Natural killer cell (primary cell): ENCODE results near the gene ZNF286A. TPM values are rescaled to one million over a fixed set of nuclear protein-coding genes. Genes with fewer than 3 reads are reported as not detected.
A peak's percentile ranks its signal among the peaks of the same experiment; 100 is the strongest.
"Not testable (repeated sequence)": the region's sequence is repeated elsewhere in the genome, so short reads cannot be mapped to it uniquely, and the experiment has no call there.

Experiments used
- ATAC-seq, 3 donors: fragments of 150-1000 bp in 2 of 3; fragments of 200-7000 bp in 1 of 3; cut with Tn5 transposase; 1 replicate in 1 of 3; 2 replicates in 2 of 3; pipeline ENCODE4 v1.10.0; 2021; ENCODE audit warnings: mild to moderate bottlenecking in 2 of 3, moderate library complexity in 2 of 3
- DNase-seq, 2 donors: peaks; one replicate each; pipeline versions ENCODE4 v3.0.0 to v3.0.0-alpha.2; 2013 to 2021; ENCODE audit warnings: mixed read lengths in 1 of 2
- H3K27ac ChIP-seq: one replicate; pipeline ENCODE4 v1.5.1; 2013; ENCODE audit warnings: mild to moderate bottlenecking, low read length
- H3K27me3 ChIP-seq: one replicate; pipeline ENCODE4 v1.6.1; 2013; ENCODE audit warnings: low read length; ENCODE audit not compliant: control insufficient read depth, insufficient read depth
- H3K36me3 ChIP-seq: one replicate; pipeline ENCODE4 v1.6.1; 2013; ENCODE audit warnings: low read length; ENCODE audit not compliant: control insufficient read depth, insufficient read depth
- H3K4me1 ChIP-seq: one replicate; pipeline ENCODE4 v1.6.1; 2013; ENCODE audit warnings: low read length; ENCODE audit not compliant: control insufficient read depth, insufficient read depth
- H3K4me3 ChIP-seq: one replicate; pipeline ENCODE4 v1.5.1; 2013; ENCODE audit warnings: low read length
- H3K9me3 ChIP-seq: one replicate; pipeline ENCODE4 v1.6.1; 2013; ENCODE audit warnings: low read length; ENCODE audit not compliant: control insufficient read depth, insufficient read depth
- H3K27ac Mint-ChIP-seq, 2 donors: one replicate each; pipeline ENCODE4 v1.8.0; 2022; ENCODE audit warnings: mild to moderate bottlenecking in 2 of 2, mixed read lengths in 2 of 2, moderate library complexity in 1 of 2
- H3K27me3 Mint-ChIP-seq, 2 donors: one replicate each; pipeline ENCODE4 v1.8.0; 2022; ENCODE audit warnings: low read depth in 2 of 2, mixed read lengths in 2 of 2
- H3K36me3 Mint-ChIP-seq: one replicate; pipeline ENCODE4 v1.8.0; 2022; ENCODE audit warnings: mixed read lengths
- H3K4me1 Mint-ChIP-seq, 2 donors: one replicate each; pipeline ENCODE4 v1.8.0; 2022; ENCODE audit warnings: mixed read lengths in 2 of 2
- H3K4me3 Mint-ChIP-seq: one replicate; pipeline ENCODE4 v1.8.0; 2022; ENCODE audit warnings: mild to moderate bottlenecking, moderate library complexity, mixed read lengths
- H3K9me3 Mint-ChIP-seq, 2 donors: one replicate each; pipeline ENCODE4 v1.8.0; 2022; ENCODE audit warnings: mixed read lengths in 2 of 2
- WGBS: methylation state at CpG from one replicate; pipeline ENCODE4 v1.1.7; 2013; ENCODE audit warnings: missing lambda C conversion rate; ENCODE audit not compliant: insufficient coverage; 5-methylcytosine and 5-hydroxymethylcytosine counted together
- intact Hi-C: fragments of 100-400 bp; cut with micrococcal nuclease; formaldehyde crosslinking; loops from one replicate; pipeline ENCODE4 v1.14.2; 2022
- total RNA-seq, 4 donors: library from RNA; stranded (reverse); fragments of 120-200 nt in 1 of 4; gene quantifications; one replicate each; pipeline versions ENCODE4 v1.2.3 to v1.2.4, GENCODE V29; 2013 to 2022

The ZNF286A gene
- total RNA-seq, 3 donors from 2014 or later (not counting 1 experiment from before 2014, with no cell fraction given), result 14.9 to 20.8 (median 18.8) TPM

DNA sequence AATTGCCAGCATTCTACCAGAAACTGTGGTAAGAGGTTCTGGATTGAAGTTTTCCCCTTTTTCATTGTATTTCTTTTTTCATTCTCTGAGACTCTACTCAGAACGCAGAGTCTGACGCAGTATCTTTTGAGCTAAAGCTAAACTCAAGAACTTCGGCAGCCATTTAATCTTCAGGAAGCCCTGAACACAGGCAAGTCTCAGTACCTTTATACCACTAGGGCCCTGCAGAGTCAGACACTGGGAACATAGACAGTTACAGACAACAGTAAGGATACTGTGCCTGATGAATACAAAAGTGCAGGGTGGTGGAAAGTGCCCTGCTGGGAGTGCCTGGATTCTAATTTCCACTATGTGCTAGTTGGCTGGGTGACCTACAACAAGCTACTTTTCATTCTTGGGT lies 16.4 kb upstream of the ZNF286A start:
- H3K27me3 Mint-ChIP-seq, result not testable (repeated sequence)

DNA sequence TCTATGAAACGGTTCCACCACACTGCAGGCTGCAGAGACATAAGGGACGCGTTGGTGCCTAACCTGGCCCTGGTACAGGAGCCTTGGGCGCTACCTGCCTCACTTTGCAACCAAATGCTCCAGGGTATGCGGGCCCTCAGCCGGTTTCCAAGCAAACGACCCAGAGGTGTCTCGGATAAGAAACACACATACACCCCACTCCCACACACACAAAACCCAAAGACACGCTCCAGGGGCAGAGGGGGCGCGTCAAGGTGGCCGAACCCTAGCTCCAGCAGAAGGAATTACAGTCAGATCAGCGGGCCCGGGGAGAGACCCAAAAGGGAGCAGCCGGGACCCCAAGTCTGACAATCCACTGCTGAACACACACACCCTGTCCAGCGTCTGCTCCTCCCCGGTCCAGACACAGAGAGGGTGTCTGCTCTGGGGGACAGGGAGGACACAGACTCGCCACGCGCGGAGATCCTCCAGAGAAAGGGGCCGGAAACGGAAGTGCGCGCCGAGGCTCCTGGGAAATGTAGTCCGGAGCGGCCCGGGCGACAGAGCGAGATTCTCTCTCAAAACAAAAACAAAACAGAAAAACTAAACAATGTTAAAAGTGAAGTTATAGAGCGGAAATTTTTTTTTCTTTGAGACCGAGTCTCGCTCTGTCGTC lies 15.6 kb upstream of the ZNF286A start, which contains the start of gene TRIM16:
TRIM16 (minus strand) TSS at position 488 of the 655 bp plus-strand sequence. CDS start 32,702 bp downstream, outside the sequence.
- H3K9me3 Mint-ChIP-seq, H3K4me1 ChIP-seq, H3K27me3 Mint-ChIP-seq, H3K36me3 ChIP-seq, H3K27me3 ChIP-seq, H3K36me3 Mint-ChIP-seq, H3K9me3 ChIP-seq: not testable (repeated sequence)
- H3K27ac ChIP-seq, result peak within 1 kb of the TSS; percentile 61
- Mint-ChIP-seq H3K4me3 (peak within 1 kb of the TSS; percentile 95), H3K27ac (peak within 1 kb of the TSS; percentile 87 to 89), H3K4me1 (peaks cover 10 to 18% of the 10 kb centered on the region in 2 donors)
- intact Hi-C loops, result loop anchor here (2.0 kb wide), 1 partner anchor 15 kb away; the partner anchor contains the start of gene ZNF286A
- WGBS, result 2% methylated on average over 16 of the region's 35 CpGs
- peak; percentile 75 to 86 for DNase-seq
- ATAC-seq, result peak; percentile 93 to 99 (median 99)
- peak within 1 kb of the TSS; percentile 63 for H3K4me3 ChIP-seq

More for the DNA sequence above, 16.4 kb upstream of the ZNF286A start:
- H3K27ac Mint-ChIP-seq, H3K9me3 ChIP-seq, intact Hi-C loops, H3K36me3 ChIP-seq, H3K27ac ChIP-seq, ATAC-seq, H3K4me1 ChIP-seq, H3K27me3 ChIP-seq, H3K9me3 Mint-ChIP-seq, H3K4me3 ChIP-seq, H3K36me3 Mint-ChIP-seq: not testable (repeated sequence)
- DNase-seq, result peak in 1 of 2 donors; percentile 20
- peak overlapping the region; percentile 95 for H3K4me3 Mint-ChIP-seq
- peaks cover 10 to 18% of the 10 kb centered on the region in 2 donors for H3K4me1 Mint-ChIP-seq
- WGBS, result 97% methylated on average over 3 of the region's 3 CpGs

GRCh38 chr17:15687494-15687893 lies 12.1 kb upstream of the ZNF286A start:
- H3K27me3 ChIP-seq, H3K4me3 Mint-ChIP-seq, H3K36me3 ChIP-seq, DNase-seq, H3K9me3 Mint-ChIP-seq, H3K27ac Mint-ChIP-seq, H3K4me1 ChIP-seq, H3K36me3 Mint-ChIP-seq, H3K9me3 ChIP-seq, ATAC-seq, intact Hi-C loops, H3K4me3 ChIP-seq, H3K27me3 Mint-ChIP-seq, H3K27ac ChIP-seq: not testable (repeated sequence)
- peaks cover 10 to 18% of the 10 kb centered on the region in 2 donors for H3K4me1 Mint-ChIP-seq
- WGBS, result no CpG with 5 or more reads among the region's 1 CpG

DNA sequence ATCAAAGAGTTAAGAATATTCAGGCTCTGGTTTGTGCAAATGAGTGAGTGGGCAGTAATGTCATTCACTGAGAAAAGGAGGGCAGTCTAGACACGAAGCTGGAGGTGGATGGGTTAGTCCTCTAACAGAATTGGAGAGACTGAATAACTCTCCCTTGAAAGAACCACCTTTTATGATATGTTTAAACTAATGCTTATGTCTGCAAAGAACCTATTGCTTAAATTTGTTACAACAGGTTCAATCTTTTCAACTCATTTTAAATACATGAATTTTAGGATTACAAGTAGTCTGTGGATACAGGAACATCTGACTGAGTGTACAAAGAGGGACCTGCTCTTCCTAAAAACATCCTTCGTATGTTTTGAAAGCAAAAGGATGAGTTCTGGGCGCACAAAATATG lies 585 bp upstream of the ZNF286A start:
- Mint-ChIP-seq H3K4me1 (peaks cover 10 to 11% of the 10 kb centered on the region in 2 donors), H3K27ac (peak overlapping the region; percentile 93 to 94), H3K4me3 (peak overlapping the region; percentile 99)
- not testable (repeated sequence) for H3K27me3 Mint-ChIP-seq, H3K4me1 ChIP-seq, ATAC-seq, H3K9me3 ChIP-seq, H3K36me3 Mint-ChIP-seq, H3K27me3 ChIP-seq, H3K36me3 ChIP-seq, H3K9me3 Mint-ChIP-seq
- WGBS, result no CpG with 5 or more reads among the region's 3 CpGs
- H3K27ac ChIP-seq, result peak overlapping the region; percentile 74
- peak overlapping the region; percentile 55 for H3K4me3 ChIP-seq
- peak in 1 of 2 donors; percentile 21 for DNase-seq
- intact Hi-C loops, result loop anchor here (2.0 kb wide), 1 partner anchor 14 kb away; the partner anchor contains the start of gene TRIM16

GRCh38 chr17:15699937-15700336 lies 385 bp downstream of the ZNF286A start:
- 0% methylated on average over 7 of the region's 21 CpGs for whole genome bisulfite sequencing
- H3K27ac ChIP-seq, result peak overlapping the region; percentile 74
- H3K27ac Mint-ChIP-seq, result peak overlapping the region; percentile 93 to 94
- H3K4me1 Mint-ChIP-seq, result peaks cover 10 to 11% of the 10 kb centered on the region in 2 donors
- intact Hi-C loops, result loop anchor here (2.0 kb wide), 1 partner anchor 15 kb away; the partner anchor contains the start of gene TRIM16
- H3K27me3 Mint-ChIP-seq, H3K9me3 ChIP-seq, H3K9me3 Mint-ChIP-seq, H3K36me3 Mint-ChIP-seq, H3K4me1 ChIP-seq, H3K27me3 ChIP-seq, H3K36me3 ChIP-seq: not testable (repeated sequence)
- peak overlapping the region; percentile 55 for H3K4me3 ChIP-seq
- peak overlapping the region; percentile 99 for H3K4me3 Mint-ChIP-seq
- ATAC-seq (peak in 2 of 3 donors; percentile 8 to 16), DNase-seq (peak in 1 of 2 donors; percentile 15)

DNA sequence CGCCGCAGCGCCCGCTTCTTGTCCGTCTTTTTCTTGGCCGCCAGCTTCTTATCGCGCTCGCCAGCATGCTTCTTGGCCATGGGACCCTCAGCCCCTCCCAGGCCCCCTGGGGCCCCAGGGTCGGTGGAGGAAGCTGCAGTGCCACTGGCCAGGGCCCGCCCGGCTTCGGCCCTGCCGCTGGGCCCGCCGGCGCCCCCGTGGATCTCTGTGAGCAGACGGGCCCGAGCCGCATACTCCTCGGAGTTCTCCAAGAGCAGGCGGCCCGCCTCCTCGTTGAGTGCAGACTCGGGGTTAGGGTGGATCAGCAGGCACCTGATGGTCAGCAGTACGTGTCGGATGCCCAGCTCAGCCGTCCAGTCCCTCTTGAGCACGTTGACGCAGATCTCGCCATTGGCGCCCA lies 4.7 kb downstream of the ZNF286A start:
- H3K4me1 ChIP-seq, H3K4me1 Mint-ChIP-seq, DNase-seq, H3K9me3 ChIP-seq, intact Hi-C loops, ATAC-seq, H3K27ac ChIP-seq, H3K27ac Mint-ChIP-seq, H3K27me3 Mint-ChIP-seq, H3K4me3 ChIP-seq, H3K4me3 Mint-ChIP-seq, H3K27me3 ChIP-seq, H3K36me3 Mint-ChIP-seq, H3K9me3 Mint-ChIP-seq: not testable (repeated sequence)
- peaks cover 30% of the 10 kb centered on the region for H3K36me3 ChIP-seq
- WGBS, result 95% methylated on average over 23 of the region's 33 CpGs

DNA sequence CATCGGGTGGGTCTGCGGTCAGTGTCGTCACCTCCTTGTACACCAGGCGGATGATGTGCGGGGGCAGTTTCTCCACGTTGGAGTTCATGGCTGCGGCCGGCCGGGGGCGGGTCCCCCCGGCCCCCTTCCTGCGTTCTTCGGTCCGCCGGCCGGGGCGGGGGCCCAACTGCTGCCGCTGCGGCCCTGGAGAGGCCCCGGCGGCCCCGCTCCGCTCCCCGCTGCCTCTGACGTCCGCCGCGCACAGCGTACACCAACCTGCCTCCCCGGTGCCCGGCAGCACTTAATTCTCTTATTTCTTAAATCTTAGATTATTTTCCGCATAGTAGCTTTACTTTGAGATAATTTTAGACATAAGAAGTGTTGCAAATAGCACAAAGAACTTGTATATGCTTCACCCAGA lies 5.3 kb downstream of the ZNF286A start:
- H3K27me3 Mint-ChIP-seq, H3K4me3 Mint-ChIP-seq, H3K36me3 Mint-ChIP-seq, H3K27ac Mint-ChIP-seq, H3K9me3 Mint-ChIP-seq, ATAC-seq, H3K4me3 ChIP-seq, H3K4me1 Mint-ChIP-seq, intact Hi-C loops, H3K9me3 ChIP-seq, H3K27ac ChIP-seq, H3K27me3 ChIP-seq, DNase-seq, H3K4me1 ChIP-seq: not testable (repeated sequence)
- 98% methylated on average over 31 of the region's 32 CpGs for WGBS
- peaks cover 30% of the 10 kb centered on the region for H3K36me3 ChIP-seq

- H3K27ac ChIP-seq, H3K4me1 Mint-ChIP-seq, ATAC-seq, H3K4me3 Mint-ChIP-seq, H3K27me3 Mint-ChIP-seq, H3K27ac Mint-ChIP-seq, H3K9me3 Mint-ChIP-seq, DNase-seq, H3K4me1 ChIP-seq, H3K4me3 ChIP-seq, H3K27me3 ChIP-seq, intact Hi-C loops, H3K9me3 ChIP-seq: not testable (repeated sequence)
- no CpG with 5 or more reads among the region's 3 CpGs for WGBS
- H3K36me3 ChIP-seq, result peaks cover 34% of the 10 kb centered on the region
- peaks cover 18% of the 10 kb centered on the region for H3K36me3 Mint-ChIP-seq
Observed at GRCh38 chr17:15708879-15709278, 9.3 kb downstream of the ZNF286A start.
